ENCODE data around the gene CARM1.
A peak's percentile ranks its signal among the peaks of the same experiment; 100 is the strongest.
"Not testable (repeated sequence)": the region's sequence is repeated elsewhere in the genome, so short reads cannot be mapped to it uniquely, and the experiment has no call there.

CARM1 gene

GRCh38 chr19:10835754-10836478, 35.4 kb upstream of the CARM1 start, which contains the start of gene TMED1:
Gene TMED1 (minus strand): TSS chr19:10836212. CDS start chr19:10836191, 21 bp downstream.
- Histone ChIP-seq H3K4me3 (ENCODE audit: low read length) (peak within 1 kb of the TSS; percentile 59), H3K9me3 (ENCODE audit: low read length) (no peaks in the 10 kb centered on the region), H3K4me1 (ENCODE audit: insufficient read depth, low read length) (peaks cover 8% of the 10 kb centered on the region), H3K36me3 (ENCODE audit: insufficient read depth, low read length) (peaks cover 23% of the 10 kb centered on the region), H2AFZ (ENCODE audit: low read depth, low read length) (peak within 1 kb of the TSS; percentile 63), H3K27me3 (ENCODE audit: insufficient read depth, low read length) (no peaks in the 10 kb centered on the region)

GRCh38 chr19:10836479-10837330, 34.6 kb upstream of the CARM1 start:
- Histone ChIP-seq H3K27me3 (ENCODE audit: insufficient read depth, low read length) (no peaks in the 10 kb centered on the region), H3K4me3 (ENCODE audit: low read length) (peak overlapping the region; percentile 59), H3K36me3 (ENCODE audit: insufficient read depth, low read length) (peaks cover 20% of the 10 kb centered on the region), H3K4me1 (ENCODE audit: insufficient read depth, low read length) (peaks cover 8% of the 10 kb centered on the region), H3K9me3 (ENCODE audit: low read length) (no peaks in the 10 kb centered on the region), H2AFZ (ENCODE audit: low read depth, low read length) (peak overlapping the region; percentile 63)

GRCh38 chr19:10837649-10838048, 33.7 kb upstream of the CARM1 start:
- not testable (repeated sequence) for H3K4me1 ChIP-seq (ENCODE audit: insufficient read depth, low read length); H3K9me3 ChIP-seq (ENCODE audit: low read length)

GRCh38 chr19:10838377-10838776, 33.0 kb upstream of the CARM1 start:
- Histone ChIP-seq H3K27me3 (ENCODE audit: insufficient read depth, low read length) (no peaks in the 10 kb centered on the region), H3K4me3 (ENCODE audit: low read length) (no peak overlapping the region)

More at GRCh38 chr19:10837649-10838048, 33.7 kb upstream of the CARM1 start:
- peaks cover 13% of the 10 kb centered on the region for H3K36me3 ChIP-seq (ENCODE audit: insufficient read depth, low read length)
- H2AFZ ChIP-seq (ENCODE audit: low read depth, low read length); H3K27me3 ChIP-seq (ENCODE audit: insufficient read depth, low read length); H3K4me3 ChIP-seq (ENCODE audit: low read length): not testable (repeated sequence)

GRCh38 chr19:10839114-10840050, 32.0 kb upstream of the CARM1 start:
- Histone ChIP-seq H3K4me1 (ENCODE audit: insufficient read depth, low read length) (peaks cover 8% of the 10 kb centered on the region), H2AFZ (ENCODE audit: low read depth, low read length) (no peak overlapping the region), H3K36me3 (ENCODE audit: insufficient read depth, low read length) (peaks cover 6% of the 10 kb centered on the region), H3K27me3 (ENCODE audit: insufficient read depth, low read length) (no peaks in the 10 kb centered on the region), H3K9me3 (ENCODE audit: low read length) (peaks cover 2% of the 10 kb centered on the region), H3K4me3 (ENCODE audit: low read length) (no peak overlapping the region)

More at GRCh38 chr19:10838377-10838776, 33.0 kb upstream of the CARM1 start:
- H3K36me3 ChIP-seq (ENCODE audit: insufficient read depth, low read length), result peaks cover 8% of the 10 kb centered on the region
- peaks cover 8% of the 10 kb centered on the region for H3K4me1 ChIP-seq (ENCODE audit: insufficient read depth, low read length)
- H2AFZ ChIP-seq (ENCODE audit: low read depth, low read length), result no peak overlapping the region
- peaks cover 2% of the 10 kb centered on the region for H3K9me3 ChIP-seq (ENCODE audit: low read length)

GRCh38 chr19:10842788-10843187, 28.6 kb upstream of the CARM1 start:
- H3K4me3 ChIP-seq (ENCODE audit: low read length), result no peak overlapping the region
- no peaks in the 10 kb centered on the region for H3K27me3 ChIP-seq (ENCODE audit: insufficient read depth, low read length)
- no peaks in the 10 kb centered on the region for H3K4me1 ChIP-seq (ENCODE audit: insufficient read depth, low read length)

GRCh38 chr19:10846500-10847202, 24.7 kb upstream of the CARM1 start:
- Histone ChIP-seq H3K27me3 (ENCODE audit: insufficient read depth, low read length) (no peaks in the 10 kb centered on the region), H3K36me3 (ENCODE audit: insufficient read depth, low read length) (no peaks in the 10 kb centered on the region), H3K9me3 (ENCODE audit: low read length) (peaks cover 2% of the 10 kb centered on the region), H2AFZ (ENCODE audit: low read depth, low read length) (no peak overlapping the region), H3K4me1 (ENCODE audit: insufficient read depth, low read length) (no peaks in the 10 kb centered on the region), H3K4me3 (ENCODE audit: low read length) (no peak overlapping the region)

More at GRCh38 chr19:10842788-10843187, 28.6 kb upstream of the CARM1 start:
- Histone ChIP-seq H3K9me3 (ENCODE audit: low read length) (peaks cover 2% of the 10 kb centered on the region), H2AFZ (ENCODE audit: low read depth, low read length) (no peak overlapping the region), H3K36me3 (ENCODE audit: insufficient read depth, low read length) (no peaks in the 10 kb centered on the region)

- no peaks in the 10 kb centered on the region for H3K27me3 ChIP-seq (ENCODE audit: insufficient read depth, low read length)
- H3K9me3 ChIP-seq (ENCODE audit: low read length), result no peaks in the 10 kb centered on the region
- no peaks in the 10 kb centered on the region for H3K36me3 ChIP-seq (ENCODE audit: insufficient read depth, low read length)
- H2AFZ ChIP-seq (ENCODE audit: low read depth, low read length), result no peak within 1 kb of the TSS
- H3K4me1 ChIP-seq (ENCODE audit: insufficient read depth, low read length), result no peaks in the 10 kb centered on the region
- H3K4me3 ChIP-seq (ENCODE audit: low read length), result no peak within 1 kb of the TSS
These were observed 23.0 kb upstream of the CARM1 start, which contains the start of gene C19orf38 for GRCh38 chr19:10848230-10848856. Gene C19orf38 (plus strand): TSS chr19:10848415. CDS start chr19:10848509, 94 bp downstream.

- Histone ChIP-seq H3K4me3 (ENCODE audit: low read length) (no peak overlapping the region), H3K36me3 (ENCODE audit: insufficient read depth, low read length) (no peaks in the 10 kb centered on the region), H3K9me3 (ENCODE audit: low read length) (no peaks in the 10 kb centered on the region), H3K27me3 (ENCODE audit: insufficient read depth, low read length) (no peaks in the 10 kb centered on the region), H2AFZ (ENCODE audit: low read depth, low read length) (no peak overlapping the region), H3K4me1 (ENCODE audit: insufficient read depth, low read length) (no peaks in the 10 kb centered on the region)
These were observed 20.7 kb upstream of the CARM1 start for GRCh38 chr19:10850631-10851030.

GRCh38 chr19:10852098-10852800, 19.1 kb upstream of the CARM1 start:
- Histone ChIP-seq H3K9me3 (ENCODE audit: low read length) (no peaks in the 10 kb centered on the region), H3K4me1 (ENCODE audit: insufficient read depth, low read length) (no peaks in the 10 kb centered on the region), H3K36me3 (ENCODE audit: insufficient read depth, low read length) (no peaks in the 10 kb centered on the region), H3K4me3 (ENCODE audit: low read length) (no peak overlapping the region), H2AFZ (ENCODE audit: low read depth, low read length) (no peak overlapping the region), H3K27me3 (ENCODE audit: insufficient read depth, low read length) (no peaks in the 10 kb centered on the region)

GRCh38 chr19:10852941-10853340, 18.4 kb upstream of the CARM1 start:
- H3K27me3 ChIP-seq (ENCODE audit: insufficient read depth, low read length), result no peaks in the 10 kb centered on the region
- no peak overlapping the region for H3K4me3 ChIP-seq (ENCODE audit: low read length)
- H3K36me3 ChIP-seq (ENCODE audit: insufficient read depth, low read length), result no peaks in the 10 kb centered on the region
- no peaks in the 10 kb centered on the region for H3K9me3 ChIP-seq (ENCODE audit: low read length)
- no peaks in the 10 kb centered on the region for H3K4me1 ChIP-seq (ENCODE audit: insufficient read depth, low read length)
- no peak overlapping the region for H2AFZ ChIP-seq (ENCODE audit: low read depth, low read length)

Measured in neuron (in vitro differentiated cells).